CD8-positive, alpha-beta memory T cell (primary cell): ENCODE data around the gene KAZN. TPM values are rescaled to one million over a fixed set of nuclear protein-coding genes. Genes with fewer than 3 reads are reported as not detected.

Experiments used
- CTCF ChIA-PET: fragments of 350-600 bp; sonication (Branson Sonifier 250); formaldehyde crosslinking; loops from one replicate; lab custom pipeline; 2021; ENCODE audit warnings: antibody characterized with exemption; lab: Charles Lee
- POLR2A ChIA-PET: fragments of 350-600 bp; sonication (Branson Sonifier 250); formaldehyde crosslinking; loops from one replicate; lab custom pipeline; 2021; ENCODE audit warnings: antibody characterized with exemption; lab: Charles Lee
- DNase-seq, 5 donors: peaks; one replicate each; pipeline versions ENCODE4 v3.0.0 to v3.0.0-alpha.2; 2020 to 2022; ENCODE audit warnings: mixed read lengths in 1 of 5
- H3K27ac ChIP-seq: one replicate; pipeline ENCODE4 v1.7.0; 2013; ENCODE audit warnings: low read depth, mild to moderate bottlenecking, low read length, moderate library complexity
- H3K27me3 ChIP-seq: 2 replicates; pipeline ENCODE4 v1.7.0; 2013; ENCODE audit warnings: low read length, mild to moderate bottlenecking; ENCODE audit not compliant: insufficient read depth, poor library complexity, severe bottlenecking
- H3K36me3 ChIP-seq: 2 replicates; pipeline ENCODE4 v1.7.0; 2013; ENCODE audit warnings: mild to moderate bottlenecking, low read length, moderate library complexity; ENCODE audit not compliant: insufficient read depth
- H3K4me1 ChIP-seq: 2 replicates; pipeline ENCODE4 v1.7.0; 2013; ENCODE audit warnings: mild to moderate bottlenecking, low read length, moderate library complexity; ENCODE audit not compliant: insufficient read depth
- H3K4me3 ChIP-seq: 2 replicates; pipeline ENCODE4 v1.7.0; 2013; ENCODE audit warnings: mild to moderate bottlenecking, low read length
- H3K9me3 ChIP-seq: 2 replicates; pipeline ENCODE4 v1.7.0; 2013; ENCODE audit warnings: mild to moderate bottlenecking, low read length
- H3K27ac Mint-ChIP-seq, 8 donors: one replicate each; pipeline ENCODE4 v1.8.0; 2020 to 2021; ENCODE audit warnings: mixed read lengths in 8 of 8, mild to moderate bottlenecking in 6 of 8, inconsistent platforms in 3 of 8, moderate library complexity in 3 of 8
- H3K27me3 Mint-ChIP-seq, 2 donors: one replicate each; pipeline ENCODE4 v1.8.0; 2020 to 2021; ENCODE audit warnings: mixed read lengths in 2 of 2, mild to moderate bottlenecking in 1 of 2, moderate library complexity in 1 of 2
- H3K36me3 Mint-ChIP-seq, 3 donors: one replicate each; pipeline ENCODE4 v1.8.0; 2020 to 2021; ENCODE audit warnings: mixed read lengths in 3 of 3, inconsistent platforms in 1 of 3, mild to moderate bottlenecking in 1 of 3
- H3K4me1 Mint-ChIP-seq, 3 donors: one replicate each; pipeline ENCODE4 v1.8.0; 2020 to 2021; ENCODE audit warnings: mixed read lengths in 3 of 3, inconsistent platforms in 1 of 3, mild to moderate bottlenecking in 1 of 3
- H3K4me3 Mint-ChIP-seq, 7 donors: one replicate each; pipeline ENCODE4 v1.8.0; 2020 to 2021; ENCODE audit warnings: mixed read lengths in 7 of 7, mild to moderate bottlenecking in 6 of 7, moderate library complexity in 4 of 7, inconsistent platforms in 2 of 7
- H3K9me3 Mint-ChIP-seq, 5 donors: one replicate each; pipeline ENCODE4 v1.8.0; 2020 to 2022; ENCODE audit warnings: mixed read lengths in 5 of 5, mild to moderate bottlenecking in 3 of 5, moderate library complexity in 2 of 5, inconsistent platforms in 1 of 5
- polyA plus RNA-seq: library from polyadenylated mRNA; unstranded; fragments of 300-500 nt; fragmentation: Illumina TruSeq; gene quantifications from one replicate; pipeline ENCODE4 v1.2.3, GENCODE V29; 2021
- total RNA-seq, 2 experiments: library from RNA; stranded (reverse); gene quantifications; one replicate each; pipeline ENCODE4 v1.2.3, GENCODE V29; 2021

Gene KAZN
- total and polyA plus RNA-seq, 3 experiments from 2014 or later: 0.15 to 0.35 (median 0.18) TPM

DNA sequence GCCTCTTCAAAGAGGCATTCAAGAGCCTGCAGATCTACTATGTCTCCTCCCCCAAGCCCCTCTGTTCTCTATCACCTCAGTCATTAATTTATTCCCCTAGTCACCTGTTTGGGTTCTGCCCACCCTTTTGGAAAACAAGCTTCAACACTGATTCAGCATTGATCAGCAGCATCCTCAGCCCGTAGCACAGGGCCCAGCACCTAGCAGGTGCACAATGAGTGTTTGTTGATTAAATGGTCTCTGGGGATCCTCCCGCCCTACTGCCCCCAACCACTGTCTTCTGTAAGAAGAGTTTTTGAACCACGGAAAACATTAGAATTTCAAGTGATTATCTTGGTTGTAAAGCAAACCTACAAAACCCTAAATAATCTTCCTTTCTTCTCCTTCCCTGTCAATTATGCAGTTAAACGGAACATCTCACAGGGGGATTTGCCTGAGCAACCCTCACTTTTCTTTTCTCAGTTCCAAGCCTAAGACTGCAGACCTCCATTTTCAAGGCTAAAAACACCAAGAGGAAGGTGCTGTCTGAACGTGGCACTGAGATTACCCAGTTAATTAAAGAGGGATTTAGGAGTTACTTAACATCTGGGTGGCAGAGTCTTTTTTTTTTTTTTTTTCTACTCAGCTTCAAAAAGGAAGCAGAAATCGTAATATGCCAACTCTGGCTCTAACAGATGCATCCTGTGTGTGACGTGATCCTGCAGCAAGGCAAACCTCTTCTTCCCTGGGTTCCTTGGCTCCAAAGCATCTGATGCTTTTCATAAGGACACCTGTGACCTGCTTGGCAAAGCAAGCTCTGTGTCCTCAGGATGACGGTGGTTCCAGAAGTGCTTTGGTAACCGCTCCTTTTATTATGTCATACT lies 163.0 kb downstream of the KAZN start:
- no peak overlapping the region for H3K4me3 Mint-ChIP-seq
- no peak overlapping the region for H3K4me3 ChIP-seq
- peaks cover 0 to 3% (median 0%) of the 10 kb centered on the region in 5 donors for H3K9me3 Mint-ChIP-seq
- H3K27ac ChIP-seq: no peak overlapping the region
- ChIA-PET POLR2A (no interaction called here), CTCF (no interaction called here)
- H3K27me3 Mint-ChIP-seq: peaks cover 4 to 20% of the 10 kb centered on the region in 2 donors
- no peaks in the 10 kb centered on the region for H3K9me3 ChIP-seq
- no peak for DNase-seq
- H3K27ac Mint-ChIP-seq: no peak overlapping the region
- no peaks in the 10 kb centered on the region for H3K27me3 ChIP-seq
- H3K4me1 ChIP-seq: no peaks in the 10 kb centered on the region
- no peaks in the 10 kb centered on the region for H3K36me3 Mint-ChIP-seq
- H3K36me3 ChIP-seq: no peaks in the 10 kb centered on the region
- H3K4me1 Mint-ChIP-seq: no peaks in the 10 kb centered on the region

DNA sequence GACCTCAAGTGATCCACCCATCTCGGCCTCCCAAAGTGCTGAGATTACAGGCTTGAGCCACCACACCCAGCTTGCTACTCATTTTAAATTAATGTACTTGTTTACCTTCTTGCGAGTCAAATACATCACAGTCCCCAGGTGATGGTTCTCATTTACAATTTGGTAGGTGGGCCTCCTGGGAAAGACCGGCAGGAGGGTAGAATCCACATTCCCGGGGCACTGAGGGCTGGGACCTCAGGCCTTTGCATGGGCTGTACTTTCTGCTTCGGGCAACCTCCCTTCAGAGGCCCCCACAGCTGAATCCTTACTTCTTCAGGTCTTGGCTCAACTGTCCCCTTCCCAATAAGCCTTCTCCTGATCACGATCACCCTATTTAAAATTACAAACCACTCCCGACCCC lies 165.5 kb downstream of the KAZN start:
- Histone ChIP-seq H3K4me1 (no peaks in the 10 kb centered on the region), H3K4me3 (no peak overlapping the region), H3K27me3 (no peaks in the 10 kb centered on the region), H3K36me3 (no peaks in the 10 kb centered on the region), H3K27ac (no peak overlapping the region), H3K9me3 (no peaks in the 10 kb centered on the region)
- no peaks in the 10 kb centered on the region for H3K4me1 Mint-ChIP-seq
- DNase-seq: no peak
- ChIA-PET POLR2A (no interaction called here), CTCF (no interaction called here)
- no peaks in the 10 kb centered on the region for H3K36me3 Mint-ChIP-seq
- H3K9me3 Mint-ChIP-seq: peaks cover 0 to 3% (median 0%) of the 10 kb centered on the region in 5 donors
- no peak overlapping the region for H3K4me3 Mint-ChIP-seq
- H3K27ac Mint-ChIP-seq: no peak overlapping the region
- peaks cover 2 to 20% of the 10 kb centered on the region in 2 donors for H3K27me3 Mint-ChIP-seq

DNA sequence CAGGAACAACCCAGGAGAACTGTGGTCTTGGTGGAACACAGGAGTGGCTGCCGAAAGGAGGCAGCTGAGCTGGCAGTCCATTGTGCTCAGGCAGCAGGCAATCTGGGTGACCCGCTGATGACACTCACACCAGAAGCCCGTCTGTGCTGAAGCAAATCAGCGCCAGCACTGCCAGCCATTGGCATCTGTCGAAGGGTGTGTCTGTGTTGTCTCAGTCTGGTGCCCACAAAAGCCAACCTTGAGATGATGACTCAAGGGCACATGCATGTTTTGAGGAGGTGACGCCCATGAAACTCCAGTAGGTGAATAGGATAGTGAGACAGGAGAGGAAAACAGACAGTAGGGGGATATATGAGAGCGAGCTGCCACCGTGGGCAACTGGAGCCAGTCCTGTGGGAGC lies 167.3 kb downstream of the KAZN start:
- H3K27me3 ChIP-seq: no peaks in the 10 kb centered on the region
- Mint-ChIP-seq H3K27me3 (peaks cover 3 to 20% of the 10 kb centered on the region in 2 donors), H3K4me3 (no peak overlapping the region), H3K27ac (peak overlapping the region in 1 of 8 donors; percentile 47), H3K4me1 (no peaks in the 10 kb centered on the region), H3K36me3 (no peaks in the 10 kb centered on the region), H3K9me3 (peaks cover 0 to 3% (median 0%) of the 10 kb centered on the region in 5 donors)
- DNase-seq: no peak
- no peak overlapping the region for H3K4me3 ChIP-seq
- H3K9me3 ChIP-seq: no peaks in the 10 kb centered on the region
- ChIA-PET POLR2A (no interaction called here), CTCF (no interaction called here)
- no peak overlapping the region for H3K27ac ChIP-seq
- H3K4me1 ChIP-seq: no peaks in the 10 kb centered on the region
- H3K36me3 ChIP-seq: no peaks in the 10 kb centered on the region

DNA sequence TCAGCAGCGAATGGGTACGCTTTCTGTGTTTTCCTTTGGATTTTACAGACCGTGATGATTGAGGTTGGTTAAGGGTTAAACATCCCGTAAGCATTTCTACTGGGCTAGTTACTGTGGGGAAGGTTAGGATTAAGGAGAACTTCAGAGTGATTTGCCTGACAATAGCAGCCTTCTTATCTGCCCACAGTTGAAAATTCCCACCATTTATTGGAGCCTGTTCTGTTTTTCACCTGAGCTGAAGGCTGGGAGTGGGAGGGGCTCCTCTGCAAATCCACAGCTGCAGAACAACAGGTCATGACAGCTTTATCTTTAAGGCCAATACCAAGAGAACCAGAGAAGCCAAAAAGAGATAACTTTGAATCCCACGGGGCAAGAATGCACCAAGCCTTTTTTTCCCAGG lies 168.6 kb downstream of the KAZN start:
- peaks cover 0 to 3% (median 0%) of the 10 kb centered on the region in 5 donors for H3K9me3 Mint-ChIP-seq
- no peak overlapping the region for H3K4me3 Mint-ChIP-seq
- ChIA-PET CTCF (no interaction called here), POLR2A (no interaction called here)
- H3K4me3 ChIP-seq: no peak overlapping the region
- no peaks in the 10 kb centered on the region for H3K36me3 ChIP-seq
- H3K27ac Mint-ChIP-seq: no peak overlapping the region
- no peaks in the 10 kb centered on the region for H3K9me3 ChIP-seq
- H3K4me1 Mint-ChIP-seq: no peaks in the 10 kb centered on the region
- DNase-seq: no peak
- no peaks in the 10 kb centered on the region for H3K36me3 Mint-ChIP-seq
- no peaks in the 10 kb centered on the region for H3K27me3 ChIP-seq
- H3K27me3 Mint-ChIP-seq: peaks cover 1 to 12% of the 10 kb centered on the region in 2 donors
- H3K4me1 ChIP-seq: no peaks in the 10 kb centered on the region
- H3K27ac ChIP-seq: no peak overlapping the region

DNA sequence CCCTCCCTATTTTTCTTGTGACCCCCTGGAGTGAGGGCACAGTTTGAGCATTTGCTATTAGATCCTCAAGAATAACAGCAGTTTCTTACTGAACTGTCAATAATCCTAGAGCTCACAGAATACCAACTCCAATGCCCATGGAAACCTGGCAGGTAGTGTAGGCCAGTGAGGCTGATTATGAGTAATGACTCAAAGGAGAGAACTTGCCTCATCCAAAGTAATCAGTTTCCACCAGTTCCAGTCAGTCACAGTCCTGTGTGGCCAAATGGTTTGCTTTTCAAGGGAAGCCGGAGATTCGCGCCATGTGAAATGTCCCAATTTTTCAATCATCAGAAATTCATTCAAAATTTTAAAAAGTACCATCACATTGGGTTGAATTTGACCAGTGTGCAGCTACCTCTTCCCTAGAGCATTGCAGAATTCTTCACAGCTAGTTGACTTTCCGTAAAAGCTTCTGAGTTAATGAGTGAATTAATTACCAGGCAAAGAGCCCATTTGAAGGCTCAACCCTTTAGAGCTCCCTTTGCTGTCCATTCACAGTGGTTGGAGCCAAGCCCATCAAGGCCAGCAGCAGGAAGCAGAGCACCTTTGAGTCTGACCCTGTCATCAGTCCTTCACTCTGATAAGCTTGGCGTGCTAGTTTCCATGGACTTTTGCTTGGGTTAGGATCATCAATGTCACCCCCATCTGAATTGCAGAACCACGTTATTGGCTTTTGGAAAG lies 170.3 kb downstream of the KAZN start:
- H3K9me3 ChIP-seq: no peaks in the 10 kb centered on the region
- no peak overlapping the region for H3K4me3 Mint-ChIP-seq
- no peaks in the 10 kb centered on the region for H3K36me3 ChIP-seq
- no peak overlapping the region for H3K27ac Mint-ChIP-seq
- ChIA-PET CTCF (no interaction called here), POLR2A (no interaction called here)
- H3K4me3 ChIP-seq: no peak overlapping the region
- H3K4me1 Mint-ChIP-seq: no peaks in the 10 kb centered on the region
- H3K27me3 Mint-ChIP-seq: peaks cover 1 to 12% of the 10 kb centered on the region in 2 donors
- no peaks in the 10 kb centered on the region for H3K27me3 ChIP-seq
- DNase-seq: no peak
- H3K36me3 Mint-ChIP-seq: no peaks in the 10 kb centered on the region
- H3K9me3 Mint-ChIP-seq: peaks cover 0 to 3% (median 0%) of the 10 kb centered on the region in 5 donors
- H3K27ac ChIP-seq: no peak overlapping the region
- no peaks in the 10 kb centered on the region for H3K4me1 ChIP-seq

DNA sequence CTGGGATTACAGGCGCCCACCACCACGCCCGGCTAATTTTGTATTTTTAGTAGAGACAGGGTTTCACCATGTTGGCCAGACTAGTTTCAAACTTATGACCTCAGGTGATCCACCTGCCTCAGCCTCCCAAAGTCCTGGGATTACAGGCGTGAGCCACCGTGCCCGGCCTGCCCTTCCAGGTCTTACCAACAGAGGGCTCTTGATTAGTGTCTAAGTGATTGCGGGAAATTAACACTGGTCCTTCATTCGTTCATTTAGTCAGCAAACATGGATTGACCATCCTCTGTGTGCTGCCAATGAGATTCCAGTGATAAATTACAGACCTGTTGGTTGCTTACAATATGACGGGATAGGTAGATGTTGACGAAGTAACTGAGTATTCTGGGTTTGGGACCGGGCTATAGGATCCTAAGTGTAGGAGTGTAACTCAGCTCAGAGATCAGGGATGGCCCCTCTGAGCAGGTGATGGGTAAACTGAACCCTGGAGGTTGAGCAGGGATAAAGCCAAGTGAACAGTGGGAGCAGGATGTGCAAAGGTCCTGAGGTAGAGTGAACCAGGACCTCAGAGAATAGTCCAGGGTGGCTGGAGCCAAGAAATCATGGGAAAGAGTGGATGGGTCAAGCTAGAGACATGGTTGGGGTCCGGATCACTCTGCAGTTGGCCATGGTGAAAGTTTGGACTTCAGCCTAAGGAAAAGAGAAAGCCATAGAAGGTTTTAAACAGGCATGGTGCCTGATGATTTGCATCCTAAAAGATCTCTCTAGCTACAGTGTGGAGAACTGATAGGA lies 171.2 kb downstream of the KAZN start:
- H3K36me3 ChIP-seq: no peaks in the 10 kb centered on the region
- POLR2A ChIA-PET: no interaction called here
- no peak overlapping the region for H3K27ac ChIP-seq
- CTCF ChIA-PET: no interaction called here
- H3K4me1 Mint-ChIP-seq: no peaks in the 10 kb centered on the region
- no peak for DNase-seq
- no peak overlapping the region for H3K4me3 Mint-ChIP-seq
- H3K36me3 Mint-ChIP-seq: no peaks in the 10 kb centered on the region
- H3K4me3 ChIP-seq: no peak overlapping the region
- H3K9me3 Mint-ChIP-seq: peaks cover 0 to 3% (median 0%) of the 10 kb centered on the region in 5 donors
- peaks cover 1 to 8% of the 10 kb centered on the region in 2 donors for H3K27me3 Mint-ChIP-seq
- no peaks in the 10 kb centered on the region for H3K9me3 ChIP-seq
- no peaks in the 10 kb centered on the region for H3K27me3 ChIP-seq
- H3K4me1 ChIP-seq: no peaks in the 10 kb centered on the region
- H3K27ac Mint-ChIP-seq: no peak overlapping the region

DNA sequence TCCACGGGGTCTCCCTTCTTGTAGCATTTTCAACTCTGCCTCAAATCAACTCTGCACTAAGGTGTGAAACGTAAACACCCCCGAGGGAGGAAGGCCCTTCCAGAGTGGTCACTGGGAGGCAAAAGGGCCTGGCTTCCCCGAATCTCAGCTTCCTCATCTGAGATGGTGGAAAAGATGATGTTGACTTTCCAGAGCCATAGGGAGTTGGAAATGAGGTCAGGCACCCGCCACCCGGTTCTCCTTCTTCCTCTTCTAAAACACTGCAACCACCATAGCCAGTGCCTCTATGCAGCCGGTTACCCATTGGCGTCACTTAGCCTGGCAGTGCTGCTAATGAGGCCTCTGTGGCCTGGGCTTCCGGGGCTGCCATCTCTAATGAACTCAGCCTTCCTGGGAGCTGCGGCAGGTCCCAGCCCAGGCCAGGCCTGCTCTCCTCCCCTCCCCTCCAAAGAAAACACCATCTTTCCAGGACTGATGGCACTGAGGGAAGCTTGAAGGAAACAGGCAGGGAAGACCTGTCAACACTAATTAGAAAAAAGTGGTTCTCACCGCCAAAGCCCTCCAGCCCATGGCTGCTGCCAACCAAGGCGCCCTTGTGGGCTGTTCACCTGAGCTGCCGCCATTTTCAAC lies 175.0 kb downstream of the KAZN start:
- Histone ChIP-seq H3K4me1 (no peaks in the 10 kb centered on the region), H3K27ac (no peak overlapping the region), H3K4me3 (no peak overlapping the region), H3K36me3 (no peaks in the 10 kb centered on the region), H3K27me3 (no peaks in the 10 kb centered on the region), H3K9me3 (no peaks in the 10 kb centered on the region)
- peaks cover 3 to 5% of the 10 kb centered on the region in 2 donors for H3K27me3 Mint-ChIP-seq
- CTCF ChIA-PET: no interaction called here
- DNase-seq: no peak
- H3K4me3 Mint-ChIP-seq: no peak overlapping the region
- POLR2A ChIA-PET: no interaction called here
- no peaks in the 10 kb centered on the region for H3K4me1 Mint-ChIP-seq
- H3K27ac Mint-ChIP-seq: no peak overlapping the region
- H3K9me3 Mint-ChIP-seq: peaks cover 0 to 2% (median 0%) of the 10 kb centered on the region in 5 donors
- no peaks in the 10 kb centered on the region for H3K36me3 Mint-ChIP-seq
